Cardiac fibroblast (primary cell): ENCODE data around the gene EIF4G3.

ENCODE experiments used
- DNase-seq, 2 donors: peaks; one replicate each; pipeline versions ENCODE4 v3.0.0 to v3.0.0-alpha.2; 2010; ENCODE audit warnings: low read depth in 2 of 2
- H3K4me3 ChIP-seq, 2 donors: replicated peaks in 1 of 2; 1 replicate in 1 of 2; 2 replicates in 1 of 2; pipeline ENCODE4 v1.5.1; 2011; ENCODE audit warnings: low read depth in 2 of 2, low read length in 2 of 2, mild to moderate bottlenecking in 2 of 2, moderate library complexity in 1 of 2
- CTCF ChIP-seq: IDR thresholded peaks from one replicate; pipeline ENCODE4 v1.5.1; 2011; ENCODE audit warnings: low read depth, mild to moderate bottlenecking, low read length, inconsistent platforms

EIF4G3 gene

DNA sequence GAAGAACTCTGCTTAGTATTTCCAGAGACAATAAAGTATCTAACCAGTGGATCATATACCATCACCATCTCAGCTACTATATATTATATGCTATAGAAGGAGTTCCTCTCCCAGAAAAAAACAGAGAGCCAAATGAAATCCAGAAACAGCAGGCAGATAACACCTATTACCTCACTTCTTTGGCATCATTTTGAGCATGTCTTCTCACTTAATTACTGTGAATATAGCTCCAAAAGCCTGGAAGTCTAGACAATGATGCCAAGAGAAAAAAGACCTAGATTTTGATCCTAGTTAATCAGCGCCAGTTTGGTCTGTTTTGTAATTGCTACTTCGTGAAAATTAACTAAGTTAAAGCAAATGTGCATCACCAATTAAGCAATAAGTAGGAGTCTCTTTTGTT, 131.3 kb downstream of the EIF4G3 start:
- no peak overlapping the region for H3K4me3 ChIP-seq
- DNase-seq: peak in 1 of 2 donors; percentile 46
- no peak for TF ChIP-seq CTCF

- H3K4me3 ChIP-seq: no peak overlapping the region
- no peak for TF ChIP-seq CTCF
- DNase-seq: peak; percentile 61 to 68
Measured at GRCh38 chr1:21042929-21043605, 133.6 kb downstream of the EIF4G3 start.

GRCh38 chr1:21041541-21041940, 135.2 kb downstream of the EIF4G3 start:
- no peak for TF ChIP-seq CTCF
- no peak overlapping the region for H3K4me3 ChIP-seq
- DNase-seq: no peak

GRCh38 chr1:21037091-21037490, 139.6 kb downstream of the EIF4G3 start:
- no peak overlapping the region for H3K4me3 ChIP-seq
- no peak for TF ChIP-seq CTCF
- DNase-seq: no peak

DNA sequence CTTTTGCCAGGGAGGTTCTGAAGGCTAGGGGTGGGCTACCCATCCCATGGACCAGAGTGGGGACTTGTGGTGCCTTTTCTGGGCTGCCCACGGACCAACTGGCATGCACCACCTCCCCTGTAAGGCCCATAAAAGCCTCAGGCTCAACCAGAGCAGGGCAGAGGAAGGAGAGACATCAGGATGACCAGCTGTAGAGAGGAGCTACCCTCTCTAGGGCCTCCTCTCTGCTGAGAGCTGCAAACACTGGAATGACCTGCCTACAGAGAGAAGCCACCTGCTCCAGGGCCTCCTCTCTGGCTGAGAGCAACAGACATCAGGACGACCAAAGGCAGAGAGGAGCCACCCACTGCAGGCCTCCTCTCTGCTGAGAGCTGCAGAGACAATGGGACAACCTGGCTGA, 140.9 kb downstream of the EIF4G3 start:
- TF ChIP-seq CTCF: no peak
- DNase-seq: no peak
- H3K4me3 ChIP-seq: no peak overlapping the region

- TF ChIP-seq CTCF: no peak
- no peak overlapping the region for H3K4me3 ChIP-seq
Measured at GRCh38 chr1:21034725-21035628, 141.7 kb downstream of the EIF4G3 start.

More at GRCh38 chr1:21034725-21035628, 141.7 kb downstream of the EIF4G3 start:
- no peak for DNase-seq
